HEK293T (cell line): ENCODE data around the gene MPHOSPH6.

ENCODE experiments used
- CTBP1 ChIP-seq: fragments of 450-650 bp; IDR thresholded peaks from 2 replicates; pipeline ENCODE4 v1.6.1; 2016; ENCODE audit warnings: borderline replicate concordance
- ELF4 ChIP-seq: fragments of 450-650 bp; IDR thresholded peaks from 2 replicates; pipeline ENCODE4 v1.6.1; 2017; ENCODE audit warnings: antibody characterized with exemption
- FOXA1 ChIP-seq: fragments of 450-650 bp; IDR thresholded peaks from 2 replicates; pipeline ENCODE4 v1.6.1; 2016; ENCODE audit warnings: mild to moderate bottlenecking
- FOXK2 ChIP-seq: fragments of 450-650 bp; IDR thresholded peaks from 2 replicates; pipeline ENCODE4 v1.6.1; 2016; ENCODE audit warnings: mild to moderate bottlenecking
- FOXM1 ChIP-seq: fragments of 450-650 bp; IDR thresholded peaks from 2 replicates; pipeline ENCODE4 v1.6.1; 2017; ENCODE audit warnings: mild to moderate bottlenecking, borderline replicate concordance
- HDGF ChIP-seq: fragments of 450-650 bp; IDR thresholded peaks from 2 replicates; pipeline ENCODE4 v1.6.1; 2017; ENCODE audit warnings: antibody characterized with exemption, borderline replicate concordance
- L3MBTL2 ChIP-seq: fragments of 450-650 bp; conservative IDR thresholded peaks from 2 replicates; pipeline ENCODE4 v1.6.1; 2016; ENCODE audit warnings: mild to moderate bottlenecking
- LEF1 ChIP-seq: fragments of 450-650 bp; IDR thresholded peaks from 2 replicates; pipeline ENCODE4 v1.6.1; 2017; ENCODE audit warnings: mild to moderate bottlenecking, borderline replicate concordance
- NFRKB ChIP-seq: fragments of 450-650 bp; IDR thresholded peaks from 2 replicates; pipeline ENCODE4 v1.6.1; 2016; ENCODE audit warnings: mild to moderate bottlenecking, moderate library complexity
- PKNOX1 ChIP-seq: fragments of 450-650 bp; IDR thresholded peaks from 2 replicates; pipeline ENCODE4 v1.6.1; 2016
- SP1 ChIP-seq: fragments of 450-650 bp; IDR thresholded peaks from 2 replicates; pipeline ENCODE4 v1.6.1; 2017
- TARDBP ChIP-seq: fragments of 450-650 bp; IDR thresholded peaks from 2 replicates; pipeline ENCODE4 v1.6.1; 2016

DNA sequence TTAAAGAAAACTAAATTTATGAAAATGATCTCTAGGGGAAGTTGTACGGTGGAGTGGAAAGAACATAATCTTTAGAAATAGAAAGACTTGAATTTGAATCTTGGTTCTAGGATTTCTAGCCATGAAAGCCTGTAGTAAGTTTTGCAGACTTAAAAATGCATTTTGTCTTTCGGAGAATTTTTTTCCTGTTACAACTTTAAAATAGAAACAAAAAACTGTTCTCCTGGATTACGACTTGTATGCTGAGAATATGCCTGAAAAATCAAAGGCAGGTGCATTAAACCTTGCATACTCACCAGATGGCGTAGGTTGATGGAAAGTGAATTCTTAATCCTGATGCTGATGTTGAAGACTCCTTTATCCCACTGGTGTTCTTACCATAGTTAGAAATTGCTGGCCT, 7.5 kb upstream of the MPHOSPH6 start:
- TF ChIP-seq SP1 (no peak), CTBP1 (no peak), LEF1 (no peak), NFRKB (no peak), FOXM1 (no peak), PKNOX1 (no peak), FOXK2 (no peak), FOXA1 (no peak), TARDBP (no peak), HDGF (no peak), L3MBTL2 (no peak), ELF4 (no peak)
